Measurements from ENCODE around the gene KCNQ1.
A peak's percentile ranks its signal among the peaks of the same experiment; 100 is the strongest.

KCNQ1 gene

GRCh38 chr11:2702771-2703362 is 258.1 kb downstream of the KCNQ1 start:
- DNase-seq = peak in 2 of 14 donors; percentile 14 to 16

GRCh38 chr11:2703363-2704141 is 258.7 kb downstream of the KCNQ1 start:
- DNase-seq = no peak

- no peak for DNase-seq
These were observed 259.5 kb downstream of the KCNQ1 start for GRCh38 chr11:2704356-2704755.

- DNase-seq = no peak
These were observed 260.2 kb downstream of the KCNQ1 start for GRCh38 chr11:2704896-2705606.

- no peak for DNase-seq
These were observed 261.5 kb downstream of the KCNQ1 start for GRCh38 chr11:2706321-2706720.

GRCh38 chr11:2707736-2708135 is 262.9 kb downstream of the KCNQ1 start:
- no peak for DNase-seq

- no peak for DNase-seq
These were observed 263.4 kb downstream of the KCNQ1 start for GRCh38 chr11:2708151-2708581.

- DNase-seq = no peak
These were observed 264.0 kb downstream of the KCNQ1 start for GRCh38 chr11:2708757-2709281.

GRCh38 chr11:2709429-2709828 is 264.6 kb downstream of the KCNQ1 start:
- DNase-seq = no peak

- no peak for DNase-seq
These were observed 266.4 kb downstream of the KCNQ1 start for GRCh38 chr11:2711161-2711560.

GRCh38 chr11:2713094-2713493 is 268.3 kb downstream of the KCNQ1 start:
- no peak for DNase-seq

GRCh38 chr11:2713661-2714462 is 269.1 kb downstream of the KCNQ1 start:
- no peak for DNase-seq

- DNase-seq = no peak
These were observed 269.6 kb downstream of the KCNQ1 start for GRCh38 chr11:2714463-2714800.

GRCh38 chr11:2714871-2715270 is 270.1 kb downstream of the KCNQ1 start:
- DNase-seq = no peak

GRCh38 chr11:2715716-2716350 is 271.0 kb downstream of the KCNQ1 start:
- DNase-seq = no peak

- no peak for DNase-seq
These were observed 271.7 kb downstream of the KCNQ1 start for GRCh38 chr11:2716376-2717095.

GRCh38 chr11:2717561-2718325 is 272.9 kb downstream of the KCNQ1 start:
- DNase-seq = no peak

- DNase-seq = no peak
These were observed 274.1 kb downstream of the KCNQ1 start for GRCh38 chr11:2718817-2719438.

GRCh38 chr11:2719831-2720590 is 275.2 kb downstream of the KCNQ1 start:
- no peak for DNase-seq

All from C1 segment of cervical spinal cord (tissue), 14 donors.